ENCODE results near the gene SH2B3. TPM values are rescaled to one million over a fixed set of nuclear protein-coding genes. Genes with fewer than 3 reads are reported as not detected.

Gene SH2B3
- total and polyA plus RNA-seq, 10 donors = 11.5 to 105 (median 81.9) TPM

DNA sequence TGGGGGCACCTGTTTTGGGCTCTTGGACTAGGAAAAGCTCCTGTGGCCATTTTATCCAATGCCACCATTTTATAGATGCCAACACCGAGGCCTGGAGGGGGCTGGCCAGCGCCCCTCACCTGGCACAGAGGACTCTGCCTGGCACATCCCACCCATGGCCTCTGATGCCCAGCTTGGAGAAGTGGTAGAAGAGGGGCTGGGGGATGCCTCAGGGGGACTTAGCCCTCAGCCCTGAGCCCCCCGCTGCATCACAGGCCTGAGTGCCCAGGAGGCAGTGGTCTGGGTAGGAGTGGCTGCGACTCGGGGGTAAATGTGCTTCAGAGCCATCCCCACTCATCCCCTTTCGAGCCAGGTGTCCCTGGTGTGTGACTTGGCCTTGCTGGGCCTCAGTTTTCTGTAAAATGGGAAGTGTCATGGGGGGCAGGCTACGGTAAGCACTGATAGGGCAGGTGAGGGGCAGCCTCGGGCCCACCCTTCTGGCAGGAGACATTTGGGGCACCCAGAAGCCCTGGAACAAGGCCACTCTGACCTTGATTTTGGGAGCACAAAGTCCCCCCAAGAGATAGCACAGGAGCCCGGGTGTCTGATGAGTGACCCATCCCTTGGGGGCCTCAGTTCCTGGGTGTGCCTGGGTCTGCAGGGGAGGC is 22.5 kb downstream of the SH2B3 start:
- Histone ChIP-seq H3K27ac (peak overlapping the region; percentile 61 to 95 (median 92)), H3K36me3 (peaks cover 0 to 42% (median 0%) of the 10 kb centered on the region in 6 donors), H3K4me1 (peaks cover 96 to 100% (median 100%) of the 10 kb centered on the region in 6 donors), H3K4me3 (peak overlapping the region in 2 of 8 donors; percentile 16 to 58), H3K27me3 (replicated peaks in 1 of 7) (no peaks in the 10 kb centered on the region), H3K9me3 (no peaks in the 10 kb centered on the region)
- DNase-seq = no peak
- TF ChIP-seq POLR2A (IDR thresholded peaks at IDR 0.05) (no peak), POLR2AphosphoS5 (IDR thresholded peaks at IDR 0.05) (no peak)
- TF ChIP-seq, protein P1, sequence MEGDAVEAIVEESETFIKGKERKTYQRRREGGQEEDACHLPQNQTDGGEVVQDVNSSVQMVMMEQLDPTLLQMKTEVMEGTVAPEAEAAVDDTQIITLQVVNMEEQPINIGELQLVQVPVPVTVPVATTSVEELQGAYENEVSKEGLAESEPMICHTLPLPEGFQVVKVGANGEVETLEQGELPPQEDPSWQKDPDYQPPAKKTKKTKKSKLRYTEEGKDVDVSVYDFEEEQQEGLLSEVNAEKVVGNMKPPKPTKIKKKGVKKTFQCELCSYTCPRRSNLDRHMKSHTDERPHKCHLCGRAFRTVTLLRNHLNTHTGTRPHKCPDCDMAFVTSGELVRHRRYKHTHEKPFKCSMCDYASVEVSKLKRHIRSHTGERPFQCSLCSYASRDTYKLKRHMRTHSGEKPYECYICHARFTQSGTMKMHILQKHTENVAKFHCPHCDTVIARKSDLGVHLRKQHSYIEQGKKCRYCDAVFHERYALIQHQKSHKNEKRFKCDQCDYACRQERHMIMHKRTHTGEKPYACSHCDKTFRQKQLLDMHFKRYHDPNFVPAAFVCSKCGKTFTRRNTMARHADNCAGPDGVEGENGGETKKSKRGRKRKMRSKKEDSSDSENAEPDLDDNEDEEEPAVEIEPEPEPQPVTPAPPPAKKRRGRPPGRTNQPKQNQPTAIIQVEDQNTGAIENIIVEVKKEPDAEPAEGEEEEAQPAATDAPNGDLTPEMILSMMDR (IDR thresholded peaks at IDR 0.05 in 8 of 11, conservative IDR thresholded peaks at IDR 0.05 in 3 of 11) = no peak
- 55 to 74% (median 66%) methylated on average over 6 to 9 of the region's 9 CpGs for WGBS, 5 donors
- intact Hi-C loops (cut with DNase I; ENCODE audit: low total_unique reads) = no loop called here

DNA sequence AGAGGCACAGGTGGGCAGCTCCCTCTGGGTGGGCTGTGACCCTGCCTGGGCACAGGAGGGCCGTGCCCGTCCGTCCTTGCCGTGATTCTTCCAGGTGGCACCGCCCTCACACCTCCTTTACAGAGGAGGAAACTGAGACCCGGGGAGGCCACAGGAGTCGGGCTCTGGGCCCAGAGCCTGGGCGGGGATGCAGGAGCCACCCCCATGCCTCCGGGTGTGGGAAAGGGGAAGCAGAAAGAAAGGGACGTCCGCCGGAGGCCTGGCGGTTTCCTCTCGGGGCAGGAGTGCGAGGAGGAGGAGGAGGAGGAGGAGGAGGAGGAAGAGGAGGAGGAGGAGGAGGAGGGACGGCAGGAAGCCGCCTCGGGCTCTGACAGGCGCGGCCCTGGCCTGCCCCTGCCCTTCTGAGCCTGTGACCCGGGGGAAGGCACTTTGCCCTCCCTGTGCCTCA is 23.0 kb downstream of the SH2B3 start:
- Histone ChIP-seq H3K4me3 (peak overlapping the region in 3 of 8 donors; percentile 15 to 58 (median 16)), H3K9me3 (no peaks in the 10 kb centered on the region), H3K36me3 (peaks cover 0 to 41% (median 0%) of the 10 kb centered on the region in 6 donors), H3K27ac (peak overlapping the region; percentile 89 to 95 (median 92)), H3K4me1 (peaks cover 96 to 100% (median 100%) of the 10 kb centered on the region in 6 donors), H3K27me3 (replicated peaks in 1 of 7) (no peaks in the 10 kb centered on the region)
- peak; percentile 93 for DNase-seq
- 4 to 6% (median 6%) methylated on average over 13 to 21 of the region's 21 CpGs for WGBS, 5 donors
- TF ChIP-seq POLR2AphosphoS5 (IDR thresholded peaks at IDR 0.05) = peak; percentile 73 to 82 (median 82)
- TF ChIP-seq POLR2A (IDR thresholded peaks at IDR 0.05) = no peak
- TF ChIP-seq, protein P1 (IDR thresholded peaks at IDR 0.05 in 8 of 11, conservative IDR thresholded peaks at IDR 0.05 in 3 of 11) = no peak
- intact Hi-C loops (cut with DNase I; ENCODE audit: low total_unique reads) = no loop called here

DNA sequence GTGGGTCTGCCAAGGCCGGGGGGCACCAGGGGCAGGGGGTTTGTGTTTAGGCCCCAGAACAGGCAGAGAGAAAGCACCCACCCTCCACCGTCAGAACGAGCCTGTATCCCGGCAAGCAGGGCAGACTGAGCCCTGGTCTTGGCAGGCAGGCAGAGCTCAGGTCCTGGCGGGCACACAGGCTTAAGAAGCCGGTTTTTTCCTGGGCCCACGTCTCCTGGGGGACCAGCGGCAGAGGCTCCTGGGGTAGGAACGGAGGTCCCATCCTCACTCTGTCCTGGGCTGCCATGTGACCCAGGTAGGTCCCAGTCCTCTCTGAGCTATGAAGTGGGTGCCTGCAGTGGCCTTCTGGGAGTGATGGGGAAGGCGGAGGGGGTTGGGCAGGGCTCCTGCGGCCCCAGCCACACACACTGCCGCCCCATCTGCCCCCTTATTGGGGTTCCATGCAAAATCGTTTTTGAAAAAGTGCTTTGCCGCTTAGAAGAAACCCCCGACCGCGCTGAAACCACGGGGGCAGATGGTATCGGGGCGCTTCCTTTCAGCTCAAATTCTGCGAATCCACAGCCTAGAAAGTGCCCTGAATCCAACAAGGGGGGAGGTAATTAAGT is 24.2 kb downstream of the SH2B3 start:
- intact Hi-C loops (cut with DNase I; ENCODE audit: low total_unique reads) = no loop called here
- TF ChIP-seq, protein P1 (IDR thresholded peaks at IDR 0.05 in 8 of 11, conservative IDR thresholded peaks at IDR 0.05 in 3 of 11) = no peak
- TF ChIP-seq POLR2AphosphoS5 (IDR thresholded peaks at IDR 0.05) = peak in 2 of 3 donors; percentile 13 to 63
- peaks cover 94 to 100% (median 100%) of the 10 kb centered on the region in 6 donors for H3K4me1 ChIP-seq
- H3K9me3 ChIP-seq = no peaks in the 10 kb centered on the region
- H3K36me3 ChIP-seq = peaks cover 0 to 29% (median 0%) of the 10 kb centered on the region in 6 donors
- WGBS, 5 donors = 9 to 20% (median 11%) methylated on average over 6 to 21 of the region's 21 CpGs
- peak overlapping the region; percentile 89 to 95 (median 92) for H3K27ac ChIP-seq
- no peaks in the 10 kb centered on the region for H3K27me3 ChIP-seq (replicated peaks in 1 of 7)
- peak overlapping the region; percentile 1 to 58 (median 17) for H3K4me3 ChIP-seq
- DNase-seq = no peak
